Measurements from ENCODE around the gene TEX26.

The TEX26 gene

GRCh38 chr13:31020996-31021395 lies 88.5 kb downstream of the TEX26 start:
- H3K36me3 ChIP-seq (ENCODE audit: insufficient read depth): no peaks in the 10 kb centered on the region
- no peaks in the 10 kb centered on the region for H3K27me3 ChIP-seq (ENCODE audit: insufficient read depth, low read depth)
- no peaks in the 10 kb centered on the region for H4K20me1 ChIP-seq (ENCODE audit: insufficient read depth)
- no peak overlapping the region for H3K4me3 ChIP-seq (IDR thresholded peaks at IDR 0.05; ENCODE audit: insufficient read depth, low read depth, low read length)
- no peak overlapping the region for H3K4me2 ChIP-seq
- no peak overlapping the region for H2AFZ ChIP-seq (ENCODE audit: low read depth)
- H3K27ac ChIP-seq: no peak overlapping the region
- H3K4me1 ChIP-seq (ENCODE audit: low read depth, poor library complexity, severe bottlenecking): no peaks in the 10 kb centered on the region
- no peak for TF ChIP-seq CTCF (conservative IDR thresholded peaks at IDR 0.05; ENCODE audit: low read depth, low read length)
- H3K79me2 ChIP-seq (ENCODE audit: insufficient read depth, low read depth): no peaks in the 10 kb centered on the region
- no peak overlapping the region for H3K9ac ChIP-seq

GRCh38 chr13:31022288-31022895 lies 89.9 kb downstream of the TEX26 start:
- no peaks in the 10 kb centered on the region for H3K79me2 ChIP-seq (ENCODE audit: insufficient read depth, low read depth)

GRCh38 chr13:31022928-31023530 lies 90.6 kb downstream of the TEX26 start:
- Histone ChIP-seq H3K4me1 (ENCODE audit: low read depth, poor library complexity, severe bottlenecking) (no peaks in the 10 kb centered on the region), H3K79me2 (ENCODE audit: insufficient read depth, low read depth) (no peaks in the 10 kb centered on the region), H3K4me2 (no peak overlapping the region), H3K4me3 (IDR thresholded peaks at IDR 0.05; ENCODE audit: insufficient read depth, low read depth, low read length) (no peak overlapping the region), H3K27me3 (ENCODE audit: insufficient read depth, low read depth) (no peaks in the 10 kb centered on the region), H3K36me3 (ENCODE audit: insufficient read depth) (no peaks in the 10 kb centered on the region), H2AFZ (ENCODE audit: low read depth) (no peak overlapping the region), H3K27ac (no peak overlapping the region), H3K9ac (no peak overlapping the region), H4K20me1 (ENCODE audit: insufficient read depth) (no peaks in the 10 kb centered on the region)
- TF ChIP-seq CTCF (conservative IDR thresholded peaks at IDR 0.05; ENCODE audit: low read depth, low read length): no peak

More at GRCh38 chr13:31022288-31022895, 89.9 kb downstream of the TEX26 start:
- no peak overlapping the region for H2AFZ ChIP-seq (ENCODE audit: low read depth)
- H3K36me3 ChIP-seq (ENCODE audit: insufficient read depth): no peaks in the 10 kb centered on the region
- TF ChIP-seq CTCF (conservative IDR thresholded peaks at IDR 0.05; ENCODE audit: low read depth, low read length): no peak
- H3K4me2 ChIP-seq: no peak overlapping the region
- no peaks in the 10 kb centered on the region for H3K27me3 ChIP-seq (ENCODE audit: insufficient read depth, low read depth)
- H3K4me1 ChIP-seq (ENCODE audit: low read depth, poor library complexity, severe bottlenecking): no peaks in the 10 kb centered on the region
- H3K27ac ChIP-seq: no peak overlapping the region
- no peaks in the 10 kb centered on the region for H4K20me1 ChIP-seq (ENCODE audit: insufficient read depth)
- no peak overlapping the region for H3K9ac ChIP-seq
- no peak overlapping the region for H3K4me3 ChIP-seq (IDR thresholded peaks at IDR 0.05; ENCODE audit: insufficient read depth, low read depth, low read length)

Data from KMS-11 (cell line).